Stimulated activated CD8-positive, alpha-beta memory T cell treated with anti-CD3 and anti-CD28 coated beads, Interleukin-12 subunit alpha, Interleukin-12 subunit beta, amount 100 ng/mL, for 4 hours (primary cell): Measurements from ENCODE around the gene THUMPD3.

Source experiments
- DNase-seq: peaks from one replicate; pipeline ENCODE4 v3.0.0-alpha.2; 2020; ENCODE audit warnings: low read depth

THUMPD3 gene

DNA sequence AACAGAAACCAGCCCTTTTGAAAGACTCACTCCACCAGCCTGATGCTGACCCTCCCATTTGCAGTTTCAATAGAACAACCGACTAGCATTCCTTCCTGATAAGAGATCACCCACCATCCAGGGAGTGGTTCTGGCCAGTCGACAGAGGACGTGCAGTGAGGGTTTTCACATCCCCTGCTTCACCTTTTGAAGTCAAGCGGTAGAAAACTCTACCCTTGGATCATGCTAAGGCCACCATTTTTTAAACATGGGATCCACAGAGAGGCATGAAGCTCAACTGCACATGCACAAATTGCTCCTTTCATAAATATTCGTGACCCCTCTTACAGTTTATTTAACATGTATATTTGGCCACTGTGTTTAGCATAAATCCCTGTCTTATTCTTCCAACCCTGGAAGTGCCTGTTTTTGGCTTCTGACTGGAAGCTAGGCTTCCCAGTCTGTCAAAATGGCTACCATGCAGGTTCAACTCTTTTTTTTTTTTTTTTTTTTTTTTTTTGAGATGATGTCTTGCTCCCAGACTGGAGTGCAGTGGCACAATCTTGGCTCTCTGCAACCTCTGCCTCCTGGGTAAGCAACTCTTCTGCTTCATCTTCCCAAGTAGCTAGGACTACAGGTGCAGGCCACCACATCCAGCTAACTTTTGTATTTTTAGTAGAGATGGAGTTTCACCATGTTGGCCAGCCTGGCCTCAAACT, 1.0 kb upstream of the THUMPD3 start:
- no peak for DNase-seq

- no peak for DNase-seq
Measured at GRCh38 chr3:9369508-9369907, 6.7 kb downstream of the THUMPD3 start.

- no peak for DNase-seq
Measured at GRCh38 chr3:9373465-9373864, 10.6 kb downstream of the THUMPD3 start.

- no peak for DNase-seq
Measured at GRCh38 chr3:9377981-9378380, 15.1 kb downstream of the THUMPD3 start.

- no peak for DNase-seq
Measured at GRCh38 chr3:9379327-9379726, 16.5 kb downstream of the THUMPD3 start.

DNA sequence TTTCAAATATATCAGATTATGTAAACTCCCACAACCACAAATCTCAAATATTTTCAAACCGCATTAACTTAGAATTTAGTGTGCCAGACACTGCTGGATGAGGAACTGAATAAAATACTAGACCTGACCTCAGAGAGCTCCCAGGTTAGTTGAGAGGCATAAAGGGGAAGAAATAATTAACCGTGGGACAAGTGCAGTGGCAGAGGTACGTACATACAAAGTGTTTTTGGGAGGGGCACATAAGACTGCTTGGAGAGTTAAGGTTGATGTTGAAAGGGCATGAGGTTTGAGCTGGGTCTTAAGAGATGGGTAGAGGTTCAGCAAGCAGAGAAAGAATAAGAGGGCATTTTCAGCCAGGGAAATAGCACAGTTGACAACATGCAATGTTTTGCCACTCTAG, 17.2 kb downstream of the THUMPD3 start:
- no peak for DNase-seq

GRCh38 chr3:9384141-9384828, 21.4 kb downstream of the THUMPD3 start:
- no peak for DNase-seq

GRCh38 chr3:9385187-9386077, 22.6 kb downstream of the THUMPD3 start:
- no peak for DNase-seq

DNA sequence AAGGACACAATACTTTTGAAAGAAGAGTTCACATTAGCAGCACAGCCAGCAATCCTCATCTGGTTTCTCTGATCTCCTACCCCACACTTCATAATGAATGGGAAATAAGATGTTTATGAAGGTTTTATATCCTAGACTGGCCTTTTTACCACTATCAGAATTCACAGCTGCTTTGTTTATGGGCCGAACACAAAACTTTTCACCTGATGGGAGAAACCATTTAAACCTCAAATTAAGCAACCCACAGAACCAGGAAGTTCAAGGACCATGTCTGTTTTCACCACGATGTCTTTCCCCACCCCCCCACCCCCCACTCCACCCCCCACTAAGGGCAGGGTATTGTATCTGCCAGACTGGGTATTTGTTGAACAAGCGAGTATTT, 23.2 kb downstream of the THUMPD3 start:
- DNase-seq: no peak

- no peak for DNase-seq
Measured at GRCh38 chr3:9386501-9387321, 23.9 kb downstream of the THUMPD3 start.

DNA sequence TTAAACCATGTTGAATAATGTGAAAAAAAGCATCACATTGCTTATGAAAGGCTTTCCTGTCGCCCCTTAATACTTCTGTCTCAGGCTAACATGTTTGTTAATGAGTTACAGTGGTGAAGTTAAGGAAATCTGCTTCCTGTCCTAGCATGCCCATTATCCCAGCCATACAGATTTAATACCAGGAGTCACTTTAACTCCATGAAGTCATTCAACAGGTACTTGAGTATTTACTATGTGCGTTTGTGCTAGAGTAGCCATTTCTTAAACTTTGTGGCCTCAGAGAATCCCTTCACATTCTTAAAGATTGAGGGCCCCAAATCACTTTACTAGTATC, 24.4 kb downstream of the THUMPD3 start:
- DNase-seq: no peak

GRCh38 chr3:9388142-9388541, 25.3 kb downstream of the THUMPD3 start:
- no peak for DNase-seq

GRCh38 chr3:9388562-9389272, 25.9 kb downstream of the THUMPD3 start:
- DNase-seq: no peak

GRCh38 chr3:9390265-9390888, 27.5 kb downstream of the THUMPD3 start:
- no peak for DNase-seq

DNA sequence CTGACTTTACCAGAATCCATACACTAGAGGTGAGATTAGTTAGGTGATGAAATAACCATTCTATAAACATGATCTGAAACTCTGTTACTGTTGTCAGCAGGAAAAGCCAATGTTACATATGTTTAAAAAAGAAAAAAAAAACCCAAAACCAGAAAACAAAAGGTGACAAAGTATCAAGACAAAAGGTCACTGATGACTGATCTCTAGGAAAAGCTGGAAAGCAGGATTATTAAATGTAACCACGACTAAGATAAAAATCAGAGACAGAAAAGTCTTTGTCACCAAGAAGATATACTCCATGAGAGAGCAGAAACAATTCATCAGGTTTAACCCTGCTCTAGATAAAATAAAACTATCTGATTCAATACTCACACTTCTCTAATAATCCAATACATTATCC, 29.2 kb downstream of the THUMPD3 start:
- DNase-seq: no peak

DNA sequence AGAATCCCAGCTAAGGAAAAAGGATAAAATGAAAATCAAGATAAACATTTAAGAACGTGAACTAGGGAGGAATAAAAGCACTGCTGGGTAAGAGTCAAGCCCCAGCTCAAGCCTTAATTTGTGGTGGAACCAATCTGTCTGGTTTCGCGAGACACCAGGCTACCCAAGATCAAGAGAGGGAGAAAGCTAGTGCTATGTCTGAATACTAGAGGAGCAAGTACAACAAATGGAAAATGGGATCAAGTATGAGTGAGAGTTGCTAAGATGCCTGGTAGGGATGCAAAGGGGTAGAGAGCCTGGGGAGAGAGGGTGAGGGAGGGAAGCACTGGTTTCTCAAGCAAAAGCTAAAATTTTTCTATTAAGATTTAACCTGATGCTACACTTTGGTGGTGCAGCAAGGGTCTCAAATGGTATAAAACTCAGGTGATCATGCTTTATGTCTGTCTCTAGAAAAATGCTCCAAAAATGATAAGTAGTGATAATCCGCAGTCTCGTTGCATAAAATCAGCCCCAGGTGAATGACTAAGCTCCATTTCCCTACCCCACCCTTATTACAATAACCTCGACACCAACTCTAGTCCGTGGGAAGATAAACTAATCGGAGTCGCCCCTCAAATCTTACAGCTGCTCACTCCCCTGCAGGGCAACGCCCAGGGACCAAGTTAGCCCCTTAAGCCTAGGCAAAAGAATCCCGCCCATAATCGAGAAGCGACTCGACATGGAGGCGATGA, 32.9 kb downstream of the THUMPD3 start:
- no peak for DNase-seq

DNA sequence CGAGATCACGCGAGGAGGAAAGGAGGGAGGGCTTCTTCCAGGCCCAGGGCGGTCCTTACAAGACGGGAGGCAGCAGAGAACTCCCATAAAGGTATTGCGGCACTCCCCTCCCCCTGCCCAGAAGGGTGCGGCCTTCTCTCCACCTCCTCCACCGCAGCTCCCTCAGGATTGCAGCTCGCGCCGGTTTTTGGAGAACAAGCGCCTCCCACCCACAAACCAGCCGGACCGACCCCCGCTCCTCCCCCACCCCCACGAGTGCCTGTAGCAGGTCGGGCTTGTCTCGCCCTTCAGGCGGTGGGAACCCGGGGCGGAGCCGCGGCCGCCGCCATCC, 33.4 kb downstream of the THUMPD3 start:
- no peak for DNase-seq

DNA sequence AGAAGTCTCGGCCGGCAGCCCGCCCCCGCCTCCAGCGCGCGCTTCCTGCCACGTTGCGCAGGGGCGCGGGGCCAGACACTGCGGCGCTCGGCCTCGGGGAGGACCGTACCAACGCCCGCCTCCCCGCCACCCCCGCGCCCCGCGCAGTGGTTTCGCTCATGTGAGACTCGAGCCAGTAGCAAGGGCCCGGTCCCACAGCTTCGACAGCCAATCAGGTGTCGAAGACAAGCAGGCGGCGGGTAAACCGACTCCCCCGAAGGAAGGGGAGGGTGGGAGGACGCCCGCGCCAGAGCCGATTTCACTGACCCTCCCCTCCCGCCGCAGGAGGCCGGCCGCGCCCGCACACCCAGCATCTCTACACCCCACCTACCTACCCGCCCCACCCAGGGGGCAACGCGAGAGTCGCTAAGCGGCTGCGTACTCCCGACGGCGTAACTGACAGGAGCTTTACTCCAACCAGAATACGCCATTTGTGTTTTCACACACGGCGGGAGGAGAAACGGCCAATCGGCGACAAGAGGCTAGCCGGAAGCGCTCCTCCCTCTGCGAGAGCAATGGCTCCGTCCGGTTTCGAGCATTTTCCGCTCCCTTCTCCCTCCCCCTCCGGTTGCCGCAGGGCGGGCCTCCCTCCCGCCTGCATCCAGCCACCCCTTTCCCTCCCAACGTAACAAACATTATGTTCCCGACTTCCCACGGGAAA, 33.9 kb downstream of the THUMPD3 start:
- peak; percentile 98 for DNase-seq

DNA sequence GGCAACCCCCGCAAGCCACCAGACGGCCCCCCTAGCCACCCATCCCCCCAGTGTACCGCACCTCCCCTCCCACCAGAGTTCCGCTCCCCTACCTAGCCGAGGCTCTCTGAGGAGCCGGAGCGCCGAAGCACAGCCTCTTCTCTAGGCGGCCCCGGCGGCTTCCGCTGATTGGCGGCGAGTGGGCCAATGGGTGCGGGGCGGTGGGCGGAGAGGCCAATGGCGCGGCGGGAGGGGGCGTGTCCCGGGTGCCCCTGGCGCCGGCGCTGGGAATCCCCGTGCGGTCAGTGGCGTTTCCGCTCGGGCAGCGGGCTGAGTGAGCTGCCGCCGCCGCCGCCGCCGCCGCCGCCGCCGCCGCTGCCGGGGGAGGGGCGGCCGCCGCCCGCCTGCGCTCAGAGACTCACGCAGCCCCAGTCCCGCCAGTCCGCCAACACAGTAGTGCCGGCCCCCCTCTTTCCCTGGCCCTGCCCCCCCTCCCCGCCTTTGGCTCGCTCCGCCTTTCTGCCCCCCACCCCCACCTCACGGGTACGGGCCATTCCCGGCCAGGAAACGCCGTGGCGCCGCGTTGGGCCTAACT, 34.6 kb downstream of the THUMPD3 start, which contains the start of gene SETD5:
Gene SETD5, plus strand, starts transcription at position 284 of the 574 bp plus-strand sequence. CDS start 31,324 bp downstream, outside the sequence.
- DNase-seq: peak; percentile 100
